Measurements from ENCODE around the gene NEK4. TPM values are rescaled to one million over a fixed set of nuclear protein-coding genes. Genes with fewer than 3 reads are reported as not detected.

Gene NEK4
- polyA plus RNA-seq, 1 donor, result 23.0 TPM

DNA sequence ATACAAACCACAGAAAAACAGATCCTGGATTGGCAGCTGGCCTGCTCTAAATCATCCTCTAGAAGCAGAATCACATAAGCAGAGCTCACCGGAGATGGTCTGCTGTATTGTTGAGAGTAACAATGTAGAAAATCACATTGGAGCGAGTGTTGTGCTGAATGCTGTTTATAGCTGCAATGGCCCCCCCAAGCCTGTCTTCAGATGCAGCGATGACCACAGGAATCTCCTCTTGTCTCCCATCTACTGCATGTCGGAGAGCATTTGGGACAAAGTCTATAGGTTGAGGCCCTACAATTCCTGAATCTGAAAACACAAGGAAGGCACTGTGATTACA, 73.1 kb downstream of the NEK4 start:
- DNase-seq, result no peak
- Histone ChIP-seq H3K4me1 (ENCODE audit: control insufficient read depth, insufficient read depth, low read length) (no peaks in the 10 kb centered on the region), H3K27ac (ENCODE audit: low read length) (no peak overlapping the region), H3K27me3 (ENCODE audit: control insufficient read depth, insufficient read depth, low read length) (no peaks in the 10 kb centered on the region), H3K36me3 (ENCODE audit: control insufficient read depth, insufficient read depth, low read length) (peaks cover 50% of the 10 kb centered on the region), H3K9me3 (ENCODE audit: control insufficient read depth, low read depth, low read length) (no peaks in the 10 kb centered on the region), H3K4me3 (ENCODE audit: low read length) (no peak overlapping the region)
- WGBS (ENCODE audit: insufficient coverage, low lambda C conversion rate), result no CpG with 5 or more reads among the region's 4 CpGs

DNA sequence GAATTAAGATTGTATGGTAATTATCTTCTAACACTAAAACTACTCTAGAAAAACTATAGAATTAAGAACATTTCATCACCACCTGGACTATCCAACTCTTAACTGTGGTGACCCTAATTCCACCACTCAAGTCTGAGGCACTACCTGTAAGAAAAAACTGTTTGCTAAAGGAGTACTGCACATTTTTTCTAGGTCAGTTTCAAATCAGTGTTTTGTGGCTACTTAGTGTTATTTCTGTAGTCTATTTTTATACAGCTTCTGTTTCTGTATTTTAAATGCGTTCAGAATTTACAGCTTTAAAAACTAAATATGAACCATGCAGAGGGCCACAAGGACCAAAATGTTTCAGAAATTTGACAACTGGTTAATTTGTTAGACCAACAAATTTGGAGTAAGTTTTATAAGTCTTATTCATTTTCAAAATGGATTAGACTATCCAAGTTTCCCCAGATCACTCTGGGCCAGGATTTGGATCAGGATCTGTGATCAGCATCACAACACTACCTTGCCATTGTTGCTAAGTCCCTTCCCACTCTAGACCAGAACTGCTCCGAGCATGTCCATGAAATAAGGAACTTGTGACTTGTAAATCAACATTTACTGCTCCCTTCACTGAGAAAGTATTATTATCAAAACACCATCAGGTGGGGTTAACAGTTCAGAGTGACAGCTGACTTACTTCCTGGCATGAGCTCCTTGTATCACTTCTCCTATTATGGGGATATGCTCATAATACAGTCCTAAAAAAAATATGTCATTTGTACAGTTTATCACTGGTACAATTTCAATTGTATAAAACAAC, 73.7 kb downstream of the NEK4 start:
- Histone ChIP-seq H3K27me3 (ENCODE audit: control insufficient read depth, insufficient read depth, low read length) (no peaks in the 10 kb centered on the region), H3K9me3 (ENCODE audit: control insufficient read depth, low read depth, low read length) (no peaks in the 10 kb centered on the region), H3K4me3 (ENCODE audit: low read length) (no peak overlapping the region), H3K36me3 (ENCODE audit: control insufficient read depth, insufficient read depth, low read length) (peaks cover 52% of the 10 kb centered on the region), H3K27ac (ENCODE audit: low read length) (no peak overlapping the region), H3K4me1 (ENCODE audit: control insufficient read depth, insufficient read depth, low read length) (no peaks in the 10 kb centered on the region)
- no CpG with 5 or more reads among the region's 2 CpGs for WGBS (ENCODE audit: insufficient coverage, low lambda C conversion rate)
- DNase-seq, result no peak

DNA sequence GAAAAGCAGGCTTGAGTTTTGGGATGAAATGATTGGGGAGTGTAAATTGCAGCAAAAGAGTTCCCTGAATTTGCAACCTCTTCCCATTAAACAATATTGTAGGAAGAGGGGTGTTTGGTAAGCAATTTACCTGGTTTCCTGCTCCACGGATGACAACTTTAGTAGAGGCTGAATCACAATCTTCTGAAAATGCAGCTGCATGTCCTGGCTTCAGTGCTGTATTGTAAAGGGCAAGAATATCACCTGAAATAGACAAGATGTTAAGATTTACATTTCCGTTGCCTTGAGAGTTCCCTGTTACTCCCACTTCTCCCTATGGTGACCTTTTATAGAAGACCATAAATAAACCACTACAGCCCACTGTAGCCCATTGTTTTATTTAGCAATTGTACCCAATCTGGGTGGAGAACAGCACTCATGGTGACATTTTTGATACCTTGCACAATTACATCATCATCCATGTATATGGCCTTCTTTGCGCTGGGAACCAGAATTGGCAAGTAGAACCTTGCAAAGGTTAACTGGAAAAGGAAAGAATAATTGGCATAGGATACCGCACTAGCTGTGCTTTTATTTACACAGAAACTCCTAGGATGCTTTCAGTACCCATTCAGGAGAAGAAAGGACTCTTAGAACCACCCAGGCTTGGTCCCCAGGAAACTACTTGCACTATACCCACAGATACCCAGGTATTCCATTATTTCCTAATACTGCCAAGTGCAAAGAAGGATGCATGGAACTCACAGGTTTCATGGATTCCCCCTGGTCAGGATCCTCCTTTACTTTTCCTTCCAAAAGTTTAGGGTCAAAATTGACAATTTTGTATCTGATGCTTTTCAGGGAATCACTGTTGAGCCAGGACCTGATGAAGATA, 74.7 kb downstream of the NEK4 start:
- Histone ChIP-seq H3K27ac (ENCODE audit: low read length) (no peak overlapping the region), H3K4me3 (ENCODE audit: low read length) (no peak overlapping the region), H3K4me1 (ENCODE audit: control insufficient read depth, insufficient read depth, low read length) (no peaks in the 10 kb centered on the region), H3K27me3 (ENCODE audit: control insufficient read depth, insufficient read depth, low read length) (no peaks in the 10 kb centered on the region), H3K9me3 (ENCODE audit: control insufficient read depth, low read depth, low read length) (no peaks in the 10 kb centered on the region), H3K36me3 (ENCODE audit: control insufficient read depth, insufficient read depth, low read length) (peaks cover 60% of the 10 kb centered on the region)
- no peak for DNase-seq
- WGBS (ENCODE audit: insufficient coverage, low lambda C conversion rate), result 100% methylated on average over 1 of the region's 4 CpGs

DNA sequence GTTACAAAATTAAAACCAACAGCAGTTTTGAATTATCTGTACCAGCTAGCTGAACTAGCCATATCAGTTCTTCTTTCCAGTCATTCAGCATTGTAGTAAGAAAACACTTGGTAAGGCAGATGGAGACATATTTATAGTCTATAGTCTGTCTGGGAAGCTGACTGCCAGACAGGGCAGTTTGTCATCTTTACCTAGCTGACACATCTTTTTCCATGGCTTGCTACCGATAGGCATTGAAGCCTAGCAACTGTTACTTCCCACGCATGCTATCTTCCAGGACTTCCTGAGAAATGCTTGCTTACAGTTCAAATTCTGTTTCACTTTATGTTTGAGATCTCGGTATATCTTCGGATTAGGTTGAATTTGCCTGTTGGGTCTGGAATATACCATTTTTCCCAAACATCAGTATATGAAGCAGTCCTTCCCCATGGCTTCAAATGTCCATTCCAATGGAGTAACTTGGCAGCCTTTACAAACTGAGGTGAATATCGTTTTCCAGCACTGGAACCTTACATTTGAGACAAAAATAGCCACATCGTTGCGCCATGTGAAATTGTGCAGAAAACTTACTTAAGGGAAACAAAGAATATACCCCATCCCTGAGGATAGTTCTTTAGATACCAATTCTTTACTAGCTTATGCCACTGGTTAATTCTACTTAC, 76.1 kb downstream of the NEK4 start:
- WGBS (ENCODE audit: insufficient coverage, low lambda C conversion rate), result no CpG with 5 or more reads among the region's 7 CpGs
- DNase-seq, result no peak
- no peak overlapping the region for H3K27ac ChIP-seq (ENCODE audit: low read length)
- no peaks in the 10 kb centered on the region for H3K4me1 ChIP-seq (ENCODE audit: control insufficient read depth, insufficient read depth, low read length)
- no peaks in the 10 kb centered on the region for H3K27me3 ChIP-seq (ENCODE audit: control insufficient read depth, insufficient read depth, low read length)
- no peaks in the 10 kb centered on the region for H3K9me3 ChIP-seq (ENCODE audit: control insufficient read depth, low read depth, low read length)
- H3K4me3 ChIP-seq (ENCODE audit: low read length), result no peak overlapping the region
- peaks cover 68% of the 10 kb centered on the region for H3K36me3 ChIP-seq (ENCODE audit: control insufficient read depth, insufficient read depth, low read length)

DNA sequence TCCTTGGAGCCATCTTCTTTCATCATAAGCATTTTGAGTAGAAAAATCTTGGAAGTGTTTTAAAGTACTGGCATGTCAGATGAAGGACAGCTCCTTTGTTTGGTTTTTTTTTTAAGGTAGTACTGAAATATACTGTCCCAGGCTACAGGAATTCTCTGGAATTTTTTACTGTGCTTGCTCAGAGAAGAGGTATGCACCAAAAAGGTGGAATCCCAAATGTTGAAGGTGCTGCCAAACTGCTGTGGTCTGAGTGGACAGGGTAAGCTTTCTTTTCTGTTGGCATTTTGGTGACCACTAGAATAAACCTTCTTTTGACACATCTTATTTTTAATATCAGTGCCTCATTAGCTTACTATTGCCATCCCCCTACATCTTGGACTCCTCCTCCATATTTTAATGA, 77.7 kb downstream of the NEK4 start:
- no peaks in the 10 kb centered on the region for H3K27me3 ChIP-seq (ENCODE audit: control insufficient read depth, insufficient read depth, low read length)
- H3K4me1 ChIP-seq (ENCODE audit: control insufficient read depth, insufficient read depth, low read length), result peaks cover 6% of the 10 kb centered on the region
- no peak overlapping the region for H3K4me3 ChIP-seq (ENCODE audit: low read length)
- no peak overlapping the region for H3K27ac ChIP-seq (ENCODE audit: low read length)
- H3K36me3 ChIP-seq (ENCODE audit: control insufficient read depth, insufficient read depth, low read length), result peaks cover 80% of the 10 kb centered on the region
- no peak for DNase-seq
- no peaks in the 10 kb centered on the region for H3K9me3 ChIP-seq (ENCODE audit: control insufficient read depth, low read depth, low read length)

DNA sequence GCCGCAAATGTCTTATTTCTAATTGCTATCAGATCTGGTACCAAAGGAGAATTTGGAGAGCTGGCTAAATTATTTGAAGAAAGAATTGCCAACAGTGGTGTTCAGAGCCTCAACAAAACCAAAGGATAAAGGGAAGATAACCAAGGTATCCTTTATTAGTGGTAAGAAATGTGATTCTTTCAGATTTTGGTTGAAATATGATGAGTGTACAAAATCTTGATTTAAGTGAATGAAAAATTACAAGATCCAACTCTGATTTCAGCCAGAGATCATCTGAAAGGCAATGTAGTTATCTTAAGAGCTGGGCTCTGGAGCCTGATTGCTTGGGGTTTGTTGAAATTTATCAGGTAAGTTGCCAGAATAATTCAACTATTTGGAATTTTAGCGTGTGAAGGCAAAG, 80.2 kb downstream of the NEK4 start:
- Histone ChIP-seq H3K27ac (ENCODE audit: low read length) (no peak overlapping the region), H3K9me3 (ENCODE audit: control insufficient read depth, low read depth, low read length) (no peaks in the 10 kb centered on the region), H3K36me3 (ENCODE audit: control insufficient read depth, insufficient read depth, low read length) (peaks cover 74% of the 10 kb centered on the region), H3K4me3 (ENCODE audit: low read length) (no peak overlapping the region), H3K4me1 (ENCODE audit: control insufficient read depth, insufficient read depth, low read length) (peaks cover 14% of the 10 kb centered on the region), H3K27me3 (ENCODE audit: control insufficient read depth, insufficient read depth, low read length) (no peaks in the 10 kb centered on the region)
- DNase-seq, result no peak
- no CpG with 5 or more reads among the region's 2 CpGs for WGBS (ENCODE audit: insufficient coverage, low lambda C conversion rate)

DNA sequence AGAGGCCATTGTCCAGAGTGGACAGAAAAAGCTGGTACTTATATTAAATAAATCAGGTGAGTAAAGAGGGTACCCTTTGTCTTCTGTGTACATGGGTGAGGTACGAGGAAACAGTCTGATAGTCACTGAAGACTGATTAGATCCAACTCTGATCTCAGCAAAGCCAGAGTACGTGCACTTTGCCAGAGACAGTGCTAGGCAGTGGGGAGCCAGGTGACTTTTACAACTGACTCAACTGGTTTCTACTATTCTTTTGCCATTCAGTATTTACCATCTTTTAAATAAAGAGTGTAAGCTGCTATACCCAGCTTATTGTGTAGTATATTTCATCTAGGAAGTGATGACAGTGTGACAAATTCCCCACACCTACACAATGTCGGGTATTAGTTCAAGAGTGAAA, 81.6 kb downstream of the NEK4 start:
- Histone ChIP-seq H3K9me3 (ENCODE audit: control insufficient read depth, low read depth, low read length) (no peaks in the 10 kb centered on the region), H3K4me1 (ENCODE audit: control insufficient read depth, insufficient read depth, low read length) (peaks cover 14% of the 10 kb centered on the region), H3K36me3 (ENCODE audit: control insufficient read depth, insufficient read depth, low read length) (peaks cover 64% of the 10 kb centered on the region), H3K27me3 (ENCODE audit: control insufficient read depth, insufficient read depth, low read length) (no peaks in the 10 kb centered on the region), H3K4me3 (ENCODE audit: low read length) (no peak overlapping the region), H3K27ac (ENCODE audit: low read length) (no peak overlapping the region)
- DNase-seq, result no peak
- WGBS (ENCODE audit: insufficient coverage, low lambda C conversion rate), result 89% methylated on average over 1 of the region's 3 CpGs

DNA sequence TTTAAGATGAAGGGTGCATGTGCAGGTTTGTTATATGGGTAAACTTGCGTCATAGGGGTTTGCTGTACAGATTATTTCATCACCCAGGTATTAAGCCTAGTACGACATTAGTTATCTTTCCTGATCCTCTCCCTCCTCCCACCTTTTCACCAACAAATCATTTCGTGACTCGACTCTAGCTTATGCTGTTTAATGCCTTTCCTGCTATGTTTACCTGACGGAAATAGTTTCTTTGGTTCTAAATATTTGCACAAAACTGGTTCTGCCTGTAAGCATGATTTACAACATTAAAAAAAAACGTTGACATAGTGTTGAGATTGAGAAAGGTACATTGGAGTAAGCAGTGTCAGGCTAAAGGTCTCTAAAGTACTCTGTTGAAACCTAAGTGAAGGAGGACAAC, 82.5 kb downstream of the NEK4 start:
- Histone ChIP-seq H3K9me3 (ENCODE audit: control insufficient read depth, low read depth, low read length) (no peaks in the 10 kb centered on the region), H3K36me3 (ENCODE audit: control insufficient read depth, insufficient read depth, low read length) (peaks cover 56% of the 10 kb centered on the region), H3K4me3 (ENCODE audit: low read length) (no peak overlapping the region), H3K27me3 (ENCODE audit: control insufficient read depth, insufficient read depth, low read length) (no peaks in the 10 kb centered on the region), H3K27ac (ENCODE audit: low read length) (no peak overlapping the region), H3K4me1 (ENCODE audit: control insufficient read depth, insufficient read depth, low read length) (peaks cover 19% of the 10 kb centered on the region)
- no peak for DNase-seq
- WGBS (ENCODE audit: insufficient coverage, low lambda C conversion rate), result 24% methylated on average over 2 of the region's 6 CpGs

DNA sequence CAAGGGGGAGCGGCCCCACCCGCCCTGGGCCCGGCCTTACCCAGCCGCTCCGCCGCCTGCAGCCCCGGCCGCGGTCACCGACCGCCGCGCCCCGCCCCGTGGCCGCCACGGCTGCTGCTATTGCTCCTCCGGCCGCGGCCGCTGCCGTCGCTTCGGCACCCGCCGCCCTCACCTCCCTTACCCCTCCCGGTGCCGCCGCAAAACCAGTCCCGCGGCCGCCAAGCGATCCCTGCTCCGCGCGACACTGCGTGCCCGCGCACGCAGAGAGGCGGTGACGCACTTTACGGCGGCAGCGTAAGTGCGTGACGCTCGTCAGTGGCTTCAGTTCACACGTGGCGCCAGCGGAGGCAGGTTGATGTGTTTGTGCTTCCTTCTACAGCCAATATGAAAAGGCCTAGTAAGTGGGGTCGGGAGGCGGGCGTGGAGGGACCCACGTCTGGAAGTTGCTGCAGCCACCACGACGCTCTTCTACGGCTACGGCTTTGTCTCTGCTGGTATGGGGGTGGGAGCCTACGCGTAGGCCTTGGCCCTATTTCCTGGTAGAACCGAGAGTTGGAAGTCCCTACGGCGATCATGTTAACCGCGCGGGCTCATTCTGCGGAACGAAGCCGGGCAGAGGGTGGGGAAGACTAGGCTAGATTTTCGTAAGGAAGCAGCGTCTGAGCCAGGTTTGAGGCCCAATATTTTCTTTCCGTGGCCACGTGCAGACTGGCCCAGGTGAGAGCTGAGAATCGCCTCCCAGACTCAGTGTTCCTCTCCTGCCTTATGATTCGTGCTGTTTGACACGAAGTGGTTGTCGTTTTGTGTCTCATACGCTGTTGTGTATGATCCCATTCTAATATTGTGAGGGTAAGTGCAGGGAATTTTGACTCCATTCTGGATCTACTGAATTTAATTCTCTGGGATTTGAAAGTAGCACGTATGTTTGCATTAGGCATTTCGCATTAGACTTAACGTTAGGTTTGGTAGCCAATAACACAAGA, 84.7 kb downstream of the NEK4 start, which contains the start of the genes GNL3 and PBRM1:
Gene GNL3, plus strand, starts transcription at position 324 of the 983 bp plus-strand sequence. Its CDS starts 61 bp downstream, at position 385.
Gene PBRM1, minus strand, starts transcription at position 205 of the 983 bp plus-strand sequence.
- WGBS (ENCODE audit: insufficient coverage, low lambda C conversion rate), result no CpG with 5 or more reads among the region's 82 CpGs
- Histone ChIP-seq H3K9me3 (ENCODE audit: control insufficient read depth, low read depth, low read length) (no peaks in the 10 kb centered on the region), H3K36me3 (ENCODE audit: control insufficient read depth, insufficient read depth, low read length) (peaks cover 39% of the 10 kb centered on the region), H3K27ac (ENCODE audit: low read length) (peak within 1 kb of the TSS; percentile 83), H3K27me3 (ENCODE audit: control insufficient read depth, insufficient read depth, low read length) (no peaks in the 10 kb centered on the region), H3K4me1 (ENCODE audit: control insufficient read depth, insufficient read depth, low read length) (peaks cover 28% of the 10 kb centered on the region), H3K4me3 (ENCODE audit: low read length) (peak within 1 kb of the TSS; percentile 86)
- DNase-seq, result peak; percentile 97 to 99
